ENCODE data around the gene MICAL3.

MICAL3 gene

GRCh38 chr22:17926516-17926915 lies 97.8 kb downstream of the MICAL3 start:
- DNase-seq = no peak

- no peak for DNase-seq
Observed at GRCh38 chr22:17925431-17925841, 98.9 kb downstream of the MICAL3 start.

DNA sequence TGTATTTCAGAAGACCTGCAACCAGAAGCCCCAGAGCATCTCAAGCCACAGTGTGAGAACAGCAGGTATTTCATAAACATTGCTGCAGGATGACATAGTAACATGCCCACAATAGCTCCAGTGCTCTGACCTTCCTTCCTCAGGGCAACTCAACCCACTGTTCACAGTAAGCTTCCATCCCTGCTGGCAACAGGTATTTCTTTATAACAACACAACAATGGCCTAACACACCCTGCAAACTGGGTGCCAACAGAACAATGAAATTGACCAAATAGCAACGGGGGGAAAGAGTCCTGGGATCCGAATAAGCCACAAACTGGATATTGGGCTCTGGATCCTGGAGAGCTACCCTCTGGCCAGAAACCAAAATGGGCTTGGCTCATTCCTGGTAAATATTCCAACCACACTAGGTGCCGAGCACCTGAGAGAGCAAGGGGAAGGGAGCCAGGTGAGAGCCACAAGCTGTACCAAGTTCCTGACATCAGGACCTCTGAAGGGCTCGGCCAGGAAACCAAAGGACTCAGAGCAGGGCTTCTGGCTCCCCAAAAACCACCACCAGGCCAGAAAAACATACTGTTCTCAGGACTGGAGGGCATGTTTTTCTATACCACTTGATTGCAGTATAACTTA lies 99.5 kb downstream of the MICAL3 start:
- DNase-seq = no peak

GRCh38 chr22:17924076-17924475 lies 100.3 kb downstream of the MICAL3 start:
- DNase-seq = no peak

- DNase-seq = no peak
Observed at GRCh38 chr22:17922925-17923903, 101.1 kb downstream of the MICAL3 start.

DNA sequence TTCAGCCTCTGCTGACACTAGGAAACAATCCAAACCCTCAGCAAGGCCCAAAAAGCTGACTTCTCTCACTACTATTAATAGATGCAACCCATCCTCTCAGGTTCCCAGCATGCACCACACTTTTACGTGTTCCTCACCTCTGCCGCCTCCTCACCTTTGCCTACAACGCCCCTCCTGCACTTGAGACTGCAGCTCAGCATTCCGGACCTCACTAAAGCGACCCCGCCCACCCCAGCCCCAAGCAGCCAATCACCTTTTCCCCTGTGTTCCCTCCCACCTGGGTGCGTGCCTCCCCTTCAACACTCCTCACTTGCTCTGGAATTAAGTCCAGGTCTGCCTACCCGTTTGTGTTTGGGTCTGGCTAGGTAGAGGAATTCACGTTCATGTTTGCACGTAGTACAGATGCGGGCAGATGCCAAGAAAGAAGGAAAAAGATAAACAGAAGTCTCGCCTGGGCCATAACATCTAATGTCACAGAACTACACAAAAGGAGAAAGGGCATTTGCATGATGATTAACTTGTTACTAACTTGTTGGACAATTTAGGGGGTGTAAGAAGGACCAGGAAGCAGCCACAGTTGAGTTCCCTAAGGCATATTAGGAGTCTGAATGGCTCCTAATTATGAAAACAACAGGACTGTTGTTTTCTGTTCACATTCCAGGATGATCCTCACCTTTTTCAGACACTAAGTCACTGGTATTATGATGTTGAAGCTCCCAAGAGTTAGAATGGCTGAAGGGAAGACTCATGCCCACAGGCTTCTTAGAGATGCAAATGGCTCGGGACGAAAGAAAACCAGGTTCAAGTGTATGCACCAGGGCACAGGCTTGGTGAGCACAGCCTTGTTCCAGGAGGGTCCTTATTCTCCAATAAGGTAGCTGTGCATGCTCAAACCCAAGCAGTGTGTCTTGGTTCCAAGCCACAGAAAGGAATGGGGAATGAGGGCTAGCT lies 102.2 kb downstream of the MICAL3 start:
- no peak for DNase-seq

DNA sequence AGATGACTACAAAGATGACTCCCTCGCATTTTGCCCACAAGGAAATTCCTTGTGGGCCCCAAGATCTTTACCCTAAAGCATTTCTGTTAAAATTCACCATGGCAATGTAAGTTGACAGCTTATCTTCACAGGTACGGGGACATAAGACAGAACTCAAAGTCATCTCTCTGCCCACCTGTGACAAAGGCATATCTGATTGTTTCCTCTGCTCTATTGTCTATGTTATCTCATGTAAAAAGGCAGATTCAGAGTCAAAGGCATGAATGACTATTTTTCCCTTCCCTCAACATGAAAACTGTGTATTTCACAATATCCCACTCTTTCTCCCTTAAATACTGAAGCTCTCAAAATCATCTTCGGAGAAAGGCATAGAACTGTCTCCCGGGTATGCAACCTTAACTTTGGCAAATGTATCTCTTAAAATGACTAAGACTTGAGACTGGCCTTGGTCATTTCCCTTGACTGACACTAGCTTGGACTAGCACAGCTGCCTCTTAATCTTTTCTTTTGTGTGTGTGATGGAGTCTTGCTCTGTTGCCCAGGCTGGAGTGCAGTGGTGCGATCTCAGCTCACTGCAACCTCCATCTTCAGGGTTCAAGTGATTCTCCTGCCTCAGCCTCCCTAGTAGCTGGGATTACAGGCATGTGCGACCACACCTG lies 103.2 kb downstream of the MICAL3 start:
- DNase-seq = no peak

DNA sequence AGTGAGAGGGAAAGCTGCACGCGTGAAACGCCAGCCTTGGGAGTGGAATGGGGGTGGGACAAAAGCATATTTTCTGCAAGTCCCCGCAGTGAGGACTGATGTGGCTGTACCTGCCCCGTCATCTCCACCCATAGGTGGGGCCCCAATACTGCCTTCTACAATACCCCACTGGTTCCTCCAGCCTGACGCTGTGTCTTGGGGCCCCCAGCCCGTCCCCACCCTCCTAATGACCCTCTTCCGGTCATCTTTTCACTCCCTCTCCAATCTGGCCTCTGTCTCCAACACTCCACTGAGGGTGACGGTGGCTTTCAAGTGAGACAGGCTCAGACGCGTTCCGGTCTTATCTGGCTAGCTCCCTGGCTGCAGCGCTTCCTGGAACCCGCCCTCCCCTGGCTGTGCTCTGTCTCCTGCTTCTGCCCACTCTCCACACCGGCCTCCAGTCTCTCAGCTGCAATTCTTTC lies 104.2 kb downstream of the MICAL3 start:
- no peak for DNase-seq

GRCh38 chr22:17919276-17920144 lies 104.9 kb downstream of the MICAL3 start:
- DNase-seq = no peak

DNA sequence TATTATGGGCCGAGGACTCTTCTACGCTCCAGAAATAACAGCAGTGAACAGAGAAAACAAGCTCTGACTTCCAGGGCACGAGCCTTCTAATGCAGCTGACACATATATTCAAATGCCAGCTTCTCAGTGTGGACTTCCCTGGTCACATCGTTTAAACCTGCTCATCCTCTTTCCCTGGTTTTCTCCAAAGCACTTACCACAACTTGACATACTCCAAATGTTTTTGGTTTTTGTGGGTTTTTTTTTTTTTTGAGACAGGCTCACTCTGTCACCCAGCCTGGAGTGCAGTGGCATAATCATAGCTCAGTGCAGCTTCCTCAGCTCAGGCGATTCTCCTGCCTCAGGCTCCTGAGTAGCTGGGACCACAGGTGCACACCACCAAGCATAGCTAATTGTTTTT lies 105.5 kb downstream of the MICAL3 start:
- DNase-seq = no peak

GRCh38 chr22:17917490-17917983 lies 106.8 kb downstream of the MICAL3 start:
- DNase-seq = no peak

DNA sequence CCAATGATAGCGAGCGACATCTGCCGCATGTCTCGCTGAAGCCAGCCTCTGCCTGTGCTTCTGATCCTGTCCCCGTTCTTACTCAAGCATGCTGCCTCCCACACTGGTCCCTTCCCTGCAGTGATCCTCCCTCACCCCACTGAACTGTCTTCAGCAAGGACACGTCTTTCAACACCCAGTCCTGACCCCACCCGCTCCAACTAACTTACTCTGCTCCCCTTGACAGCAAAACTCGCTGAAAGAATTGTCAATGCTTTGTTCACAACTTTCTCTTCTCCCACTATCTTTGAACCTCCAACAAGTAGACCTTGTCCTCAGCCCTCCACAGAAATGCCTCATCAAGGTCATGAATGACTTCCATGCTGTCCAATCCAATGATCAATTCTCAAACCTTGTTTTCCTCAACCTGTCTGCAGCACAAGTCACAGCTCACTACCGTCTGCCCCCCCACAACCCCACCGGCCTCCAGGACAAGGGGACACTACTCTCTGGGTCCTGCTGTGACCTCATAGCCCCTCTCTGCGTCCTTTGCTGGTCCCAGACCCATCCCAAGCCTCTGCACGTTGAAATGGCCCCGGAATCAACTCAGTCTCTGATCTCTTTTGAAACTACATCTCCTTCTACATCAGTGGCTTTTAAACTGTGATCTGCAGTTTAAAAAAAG lies 108.0 kb downstream of the MICAL3 start:
- DNase-seq = no peak

GRCh38 chr22:17915676-17916075 lies 108.7 kb downstream of the MICAL3 start:
- DNase-seq = no peak

DNA sequence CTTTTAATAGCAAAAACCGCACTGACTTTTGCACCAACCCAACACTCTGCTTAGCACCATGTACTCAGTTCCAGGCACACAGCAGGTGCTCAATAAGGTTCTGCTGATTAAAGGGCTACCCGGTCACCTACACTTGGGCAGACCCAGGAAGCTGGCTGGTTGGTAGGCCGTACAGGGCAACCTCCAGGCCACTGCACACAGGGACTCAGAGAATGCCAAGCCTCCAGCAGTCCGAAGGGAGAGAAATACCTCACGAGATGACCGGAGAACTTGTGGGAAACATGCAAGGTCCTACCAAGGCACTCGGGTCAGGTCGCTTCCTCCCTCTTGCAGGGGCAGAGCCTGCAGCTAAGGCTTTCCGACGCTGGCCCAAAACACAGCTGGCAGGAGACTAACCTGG lies 109.2 kb downstream of the MICAL3 start:
- DNase-seq = no peak

DNA sequence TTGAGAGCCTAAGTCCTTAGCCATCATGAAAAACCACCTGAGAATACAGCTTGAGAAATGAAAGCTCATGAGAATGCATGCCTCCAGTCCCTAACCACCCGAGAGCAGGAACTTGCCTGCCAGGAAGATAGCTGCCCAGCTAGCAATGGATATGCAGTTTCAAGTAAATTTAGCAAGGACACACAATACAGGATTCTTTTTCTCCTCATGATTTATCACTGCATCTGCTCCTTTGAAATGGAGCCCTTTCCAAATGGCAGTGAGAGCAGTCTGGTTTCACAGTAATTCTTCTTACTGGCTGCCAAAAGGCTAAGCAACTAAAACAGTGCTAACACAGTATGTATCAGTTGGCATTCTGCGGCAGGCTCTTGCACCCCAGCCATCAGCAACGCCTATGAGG lies 109.9 kb downstream of the MICAL3 start:
- no peak for DNase-seq

DNA sequence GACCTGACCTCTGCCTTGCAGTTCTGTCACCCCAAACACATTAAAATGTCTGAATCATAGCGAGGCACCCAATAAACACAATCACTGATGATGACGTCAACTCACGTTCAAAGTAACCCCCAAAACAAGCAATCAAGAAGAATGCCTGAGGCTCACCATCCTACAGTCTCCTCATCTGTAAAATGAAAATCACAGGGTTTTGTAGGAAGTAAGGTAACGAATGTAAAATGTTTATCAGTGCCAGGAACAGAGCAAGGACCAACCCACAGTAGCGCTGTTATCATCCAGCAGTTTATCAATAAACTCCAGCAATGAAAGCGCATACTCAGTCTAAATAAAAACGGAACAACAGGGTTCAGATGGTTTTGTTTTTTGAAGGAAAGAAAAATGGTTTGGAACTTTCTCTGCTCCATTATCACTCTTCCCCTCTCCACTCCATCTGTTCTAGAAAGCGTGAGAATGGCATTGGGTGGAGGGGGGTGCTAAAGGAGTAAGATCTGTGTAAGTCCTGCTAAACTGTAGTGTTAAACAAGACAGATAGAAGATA lies 110.5 kb downstream of the MICAL3 start:
- no peak for DNase-seq

GRCh38 chr22:17912945-17913721 lies 111.2 kb downstream of the MICAL3 start:
- DNase-seq = no peak

GRCh38 chr22:17911887-17912286 lies 112.5 kb downstream of the MICAL3 start:
- no peak for DNase-seq

DNA sequence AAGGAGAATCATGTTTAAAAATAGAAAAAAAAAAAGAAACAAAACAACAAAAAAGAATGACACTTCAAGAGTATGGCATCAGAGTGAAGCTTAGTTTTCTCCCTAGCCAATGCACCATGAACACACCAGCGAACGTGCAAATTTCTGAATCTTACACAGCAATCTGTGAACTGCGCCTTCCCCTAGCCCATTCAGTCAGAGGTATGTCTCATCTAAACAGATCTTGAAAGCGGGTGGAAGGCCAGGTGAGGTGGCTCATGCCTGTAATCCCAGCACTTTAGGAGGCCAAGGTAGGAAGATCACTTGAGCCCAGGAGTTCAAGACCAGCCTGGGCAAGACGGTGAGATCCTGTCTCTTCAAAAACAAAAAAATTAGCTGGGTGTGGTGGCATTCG lies 113.1 kb downstream of the MICAL3 start:
- no peak for DNase-seq
